SK-N-SH treated with all-trans-retinoic acid at 6 μM for 48 hours (cell line): ENCODE data around the gene STOML2.

Experiments used
- CREB5 ChIP-seq: fragments of 250-450 bp; sonication (Bioruptor Pico); IDR thresholded peaks from 2 replicates; pipeline ENCODE4 v1.5.1; 2020; ENCODE audit warnings: low read depth, mild to moderate bottlenecking, moderate library complexity
- CSRNP3 ChIP-seq: fragments of 250-450 bp; sonication (Bioruptor Pico); IDR thresholded peaks from 2 replicates; pipeline ENCODE4 v1.5.1; 2021; ENCODE audit warnings: mild to moderate bottlenecking, moderate library complexity
- GLIS3 ChIP-seq: fragments of 250-450 bp; sonication (Bioruptor Pico); IDR thresholded peaks from 2 replicates; pipeline ENCODE4 v1.5.0; 2020; ENCODE audit warnings: mild to moderate bottlenecking, moderate library complexity
- ISL1 ChIP-seq: fragments of 250-450 bp; sonication (Bioruptor Pico); IDR thresholded peaks from 2 replicates; pipeline ENCODE4 v2.1.2; 2022; ENCODE audit warnings: mild to moderate bottlenecking, moderate library complexity
- PATZ1 ChIP-seq: fragments of 250-450 bp; sonication (Bioruptor Pico); IDR thresholded peaks from 2 replicates; pipeline ENCODE4 v1.8.0; 2020; ENCODE audit warnings: mild to moderate bottlenecking, moderate library complexity, borderline replicate concordance
- POU6F1 ChIP-seq: fragments of 250-450 bp; sonication (Bioruptor Pico); IDR thresholded peaks from 2 replicates; pipeline ENCODE4 v1.8.0; 2021; ENCODE audit warnings: low read depth, mild to moderate bottlenecking, moderate library complexity, borderline replicate concordance
- PPARA ChIP-seq: fragments of 250-450 bp; sonication (Bioruptor Pico); IDR thresholded peaks from 2 replicates; pipeline ENCODE4 v1.5.0; 2020; ENCODE audit warnings: mild to moderate bottlenecking, borderline replicate concordance
- SNAI2 ChIP-seq: fragments of 250-450 bp; sonication (Bioruptor Pico); IDR thresholded peaks from 2 replicates; pipeline ENCODE4 v1.5.0; 2020; ENCODE audit warnings: mild to moderate bottlenecking, moderate library complexity
- TCF4 ChIP-seq: fragments of 250-450 bp; sonication (Bioruptor Pico); IDR thresholded peaks from 2 replicates; pipeline ENCODE4 v1.8.0; 2021; ENCODE audit warnings: mild to moderate bottlenecking, moderate library complexity, borderline replicate concordance
- ZFP3 ChIP-seq: fragments of 250-450 bp; sonication (Bioruptor Pico); IDR thresholded peaks from 2 replicates; pipeline ENCODE4 v1.5.0; 2020; ENCODE audit warnings: mild to moderate bottlenecking, moderate library complexity
- ZFP30 ChIP-seq: fragments of 450-650 bp; formaldehyde crosslinking; IDR thresholded peaks from 2 replicates; pipeline ENCODE4 v1.5.0; 2022; ENCODE audit warnings: mild to moderate bottlenecking, moderate library complexity
- ZNF70 ChIP-seq: fragments of 450-650 bp; formaldehyde crosslinking; IDR thresholded peaks from 2 replicates; pipeline ENCODE4 v1.5.0; 2020; ENCODE audit warnings: mild to moderate bottlenecking, moderate library complexity

- TF ChIP-seq PATZ1 = no peak
- no peak for TF ChIP-seq POU6F1
- TF ChIP-seq TCF4 (CRISPR knock-in tag) = no peak
- TF ChIP-seq PPARA (CRISPR knock-in tag) = no peak
- no peak for TF ChIP-seq ZFP3 (CRISPR knock-in tag)
- TF ChIP-seq GLIS3 (CRISPR knock-in tag) = no peak
- TF ChIP-seq ZFP30 (CRISPR knock-in tag) = no peak
- TF ChIP-seq ZNF70 (CRISPR knock-in tag) = no peak
- TF ChIP-seq CSRNP3 = no peak
- TF ChIP-seq SNAI2 = no peak
- no peak for TF ChIP-seq CREB5 (CRISPR knock-in tag)
- no peak for TF ChIP-seq ISL1
Measured at GRCh38 chr9:35115680-35116538, 13.0 kb upstream of the STOML2 start, which contains the start of gene ATOSB.
